ENCODE results near the gene CCND1. TPM values are rescaled to one million over a fixed set of nuclear protein-coding genes. Genes with fewer than 3 reads are reported as not detected.
A peak's percentile ranks its signal among the peaks of the same experiment; 100 is the strongest.

The CCND1 gene
- total RNA-seq, 1 experiment from 2014 or later = 372 TPM

DNA sequence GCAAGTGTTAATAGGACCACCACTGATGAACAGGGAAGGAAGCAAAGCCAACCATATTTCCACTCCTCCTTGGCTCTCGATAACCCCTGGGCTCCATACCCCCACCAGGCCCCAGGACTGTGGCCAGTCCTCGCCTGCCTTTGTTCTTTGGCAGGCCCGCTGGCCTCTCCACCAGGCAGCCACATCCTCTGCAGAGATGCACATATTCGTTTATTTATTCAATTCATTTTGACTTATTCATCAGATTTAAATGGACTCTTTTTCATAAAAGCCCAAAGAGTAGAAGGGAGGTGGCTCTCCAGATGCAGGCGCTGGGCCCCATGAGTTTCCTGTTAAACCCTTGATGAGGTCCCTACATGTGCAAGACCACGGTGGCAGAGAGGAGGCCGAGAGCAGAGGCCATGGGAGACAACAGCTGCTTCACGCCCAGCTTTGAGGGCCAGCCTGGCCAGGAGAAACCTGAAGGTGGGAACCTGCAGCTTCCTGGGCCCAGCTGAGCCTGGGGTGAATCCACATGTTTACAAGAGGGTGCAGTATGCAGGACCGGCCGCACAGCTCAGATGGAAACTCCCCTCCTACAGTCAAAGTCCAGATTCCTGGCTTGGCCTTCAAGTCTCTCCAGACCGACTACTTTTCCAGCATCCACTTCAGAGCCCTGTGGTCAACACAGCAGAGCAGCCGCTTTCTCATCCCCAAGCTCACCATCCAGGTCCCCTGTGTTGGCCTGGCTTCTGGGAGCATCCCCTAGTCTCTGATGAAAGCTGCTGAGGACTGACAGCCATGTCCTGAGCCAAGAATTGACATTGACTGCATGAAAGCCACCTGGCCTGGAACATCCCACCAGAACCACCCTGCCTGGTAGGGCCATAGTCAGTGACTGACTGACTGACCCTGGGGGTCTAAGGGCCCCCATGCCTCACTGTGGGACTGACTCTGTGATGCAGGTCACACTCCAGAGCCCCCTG is 39.7 kb upstream of the CCND1 start:
- no peak overlapping the region for H2BK20ac ChIP-seq (ENCODE audit: low read depth, low read length, poor library complexity, severe bottlenecking)
- H2BK15ac ChIP-seq (ENCODE audit: low read depth, low read length) = no peak overlapping the region
- H3K4me1 ChIP-seq (ENCODE audit: insufficient read depth, low read length) = peaks cover 4% of the 10 kb centered on the region; the same call in 1 of the 2 replicates
- no peak overlapping the region for H3T11ph ChIP-seq (ENCODE audit: low read length)
- Mint-ChIP-seq H3K27ac (no peak overlapping the region), H3K27me3 (ENCODE audit: low read depth) (peaks cover 20% of the 10 kb centered on the region), H3K4me3 (peak overlapping the region in 1 of 2 experiments; percentile 26; a peak in 1 of 5 replicates), H3K9me3 (peaks cover 2 to 16% of the 10 kb centered on the region in 2 experiments; a peak in 3 of 5 replicates), H3K36me3 (ENCODE audit: insufficient read depth in 1 of 3, low read depth in 3 of 3) (peaks cover 0 to 18% (median 2%) of the 10 kb centered on the region in 3 experiments; a peak in 5 of 7 replicates), H3K4me1 (peaks cover 29 to 34% of the 10 kb centered on the region in 2 experiments)
- no peak overlapping the region for H3K18ac ChIP-seq (ENCODE audit: insufficient read length, low read depth, low read length)
- H4K20me1 ChIP-seq (ENCODE audit: control insufficient read depth, insufficient read depth, insufficient read length) = no peaks in the 10 kb centered on the region
- no peaks in the 10 kb centered on the region for H3K79me1 ChIP-seq (ENCODE audit: insufficient read depth, low read depth, low read length, poor library complexity, severe bottlenecking)
- H3K4ac ChIP-seq (ENCODE audit: low read depth, low read length) = no peak overlapping the region
- H3K27ac ChIP-seq (ENCODE audit: insufficient read length, low read depth, low read length) = no peak overlapping the region
- no peak overlapping the region; the same call in 1 of the 2 replicates for H3K14ac ChIP-seq (ENCODE audit: insufficient read depth, low read length)
- no peak overlapping the region for H3K4me2 ChIP-seq (ENCODE audit: insufficient read depth, insufficient read length, low read length)
- H3K9me3 ChIP-seq (ENCODE audit: control insufficient read depth, low read depth, low read length) = no peaks in the 10 kb centered on the region
- H2AK5ac ChIP-seq (ENCODE audit: insufficient read length, low read length) = no peak overlapping the region
- H3K56ac ChIP-seq (ENCODE audit: insufficient read length, low read depth, low read length) = no peak overlapping the region
- no peak overlapping the region for H4K8ac ChIP-seq (replicated peaks; ENCODE audit: insufficient read length, low read depth, low read length)
- no peak overlapping the region for H3K9ac ChIP-seq (ENCODE audit: extremely low read depth, insufficient read length, low read length)
- H2BK120ac ChIP-seq (ENCODE audit: low read depth, low read length, poor library complexity, severe bottlenecking) = no peak overlapping the region
- DNase-seq = no peak
- H4K5ac ChIP-seq (ENCODE audit: insufficient read length, low read depth, low read length) = no peak overlapping the region
- no peaks in the 10 kb centered on the region for H3K27me3 ChIP-seq (ENCODE audit: insufficient read depth, low read length)
- no peak overlapping the region for H2BK5ac ChIP-seq (ENCODE audit: insufficient read length, low read length)
- H3K79me2 ChIP-seq (ENCODE audit: insufficient read depth, low read length) = no peaks in the 10 kb centered on the region
- TF ChIP-seq, protein P1, sequence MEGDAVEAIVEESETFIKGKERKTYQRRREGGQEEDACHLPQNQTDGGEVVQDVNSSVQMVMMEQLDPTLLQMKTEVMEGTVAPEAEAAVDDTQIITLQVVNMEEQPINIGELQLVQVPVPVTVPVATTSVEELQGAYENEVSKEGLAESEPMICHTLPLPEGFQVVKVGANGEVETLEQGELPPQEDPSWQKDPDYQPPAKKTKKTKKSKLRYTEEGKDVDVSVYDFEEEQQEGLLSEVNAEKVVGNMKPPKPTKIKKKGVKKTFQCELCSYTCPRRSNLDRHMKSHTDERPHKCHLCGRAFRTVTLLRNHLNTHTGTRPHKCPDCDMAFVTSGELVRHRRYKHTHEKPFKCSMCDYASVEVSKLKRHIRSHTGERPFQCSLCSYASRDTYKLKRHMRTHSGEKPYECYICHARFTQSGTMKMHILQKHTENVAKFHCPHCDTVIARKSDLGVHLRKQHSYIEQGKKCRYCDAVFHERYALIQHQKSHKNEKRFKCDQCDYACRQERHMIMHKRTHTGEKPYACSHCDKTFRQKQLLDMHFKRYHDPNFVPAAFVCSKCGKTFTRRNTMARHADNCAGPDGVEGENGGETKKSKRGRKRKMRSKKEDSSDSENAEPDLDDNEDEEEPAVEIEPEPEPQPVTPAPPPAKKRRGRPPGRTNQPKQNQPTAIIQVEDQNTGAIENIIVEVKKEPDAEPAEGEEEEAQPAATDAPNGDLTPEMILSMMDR (conservative IDR thresholded peaks at IDR 0.05) = no peak
- H4K91ac ChIP-seq (ENCODE audit: insufficient read length, low read depth, low read length) = no peak overlapping the region
- no CpG with 5 or more reads among the region's 12 CpGs for WGBS (ENCODE audit: extremely low coverage, insufficient read length, low lambda C conversion rate)
- H2AFZ ChIP-seq (ENCODE audit: low read length) = no peak overlapping the region
- no peak overlapping the region for H2BK12ac ChIP-seq (ENCODE audit: insufficient read length, low read depth, low read length)
- H3K23ac ChIP-seq (ENCODE audit: insufficient read length, low read depth, low read length) = no peak overlapping the region
- H3K23me2 ChIP-seq (ENCODE audit: insufficient read length, low read depth, low read length, poor library complexity, severe bottlenecking) = no peaks in the 10 kb centered on the region
